Thyroid gland (tissue), 4 donors: ENCODE results near the gene BCL2. TPM values are rescaled to one million over a fixed set of nuclear protein-coding genes. Genes with fewer than 3 reads are reported as not detected.

Source experiments
- DNase-seq, 2 donors: peaks; one replicate each; pipeline ENCODE4 v3.0.0-alpha.2; 2019
- H3K27ac ChIP-seq, 3 donors: fragments of 200-600 bp; sonication (generic); 1 replicate in 2 of 3; 2 replicates in 1 of 3; pipeline ENCODE4 v1.5.1; 2016 to 2019; ENCODE audit warnings: mild to moderate bottlenecking in 1 of 3, moderate library complexity in 1 of 3
- H3K27me3 ChIP-seq: fragments of 200-600 bp; sonication (generic); one replicate; pipeline ENCODE4 v1.5.1; 2019
- H3K36me3 ChIP-seq, 2 donors: fragments of 200-600 bp; sonication (generic); one replicate each; pipeline ENCODE4 v1.5.1; 2016 to 2019
- H3K4me1 ChIP-seq, 2 donors: fragments of 200-600 bp; sonication (generic); one replicate each; pipeline ENCODE4 v1.5.1; 2017 to 2019
- H3K4me3 ChIP-seq, 3 donors: fragments of 200-600 bp; sonication (generic); replicated peaks in 1 of 3; 1 replicate in 2 of 3; 2 replicates in 1 of 3; pipeline ENCODE4 v1.5.1; 2016; ENCODE audit warnings: mild to moderate bottlenecking in 1 of 3
- H3K9me3 ChIP-seq: fragments of 200-600 bp; sonication (generic); one replicate; pipeline ENCODE4 v1.5.1; 2017
- POLR2A ChIP-seq, 2 donors: fragments of 450-650 bp; IDR thresholded peaks; one replicate each; pipeline ENCODE4 v1.6.1; 2017; ENCODE audit warnings: antibody characterized with exemption in 2 of 2, mild to moderate bottlenecking in 2 of 2, moderate library complexity in 1 of 2
- WGBS, 2 donors: methylation state at CpG; one replicate each; pipeline ENCODE4 v1.1.5; 2017; 5-methylcytosine and 5-hydroxymethylcytosine counted together
- intact Hi-C: fragments of 100-400 bp; cut with DNase I; formaldehyde crosslinking; loops from one replicate; pipeline ENCODE4 v1.15.1; 2023
- small RNA-seq: library from RNA; depleted of rRNA; stranded (forward); fragments of <200 nt; gene quantifications from one replicate; pipeline ENCODE3, GENCODE V24; 2016
- total RNA-seq, 4 donors: library from RNA; depleted of rRNA; stranded (reverse); fragments of >200 nt; gene quantifications; one replicate each; pipeline ENCODE4 v1.2.3, GENCODE V29; 2016
- TF ChIP-seq, protein P1 (sequence below), 6 experiments: fragments of 200-600 bp in 3 of 6; fragments of 450-650 bp in 3 of 6; sonication (generic) in 3 of 6; IDR thresholded peaks; one replicate each; pipeline ENCODE4 v1.5.1; 2016 to 2019; ENCODE audit warnings: antibody characterized with exemption in 6 of 6, mild to moderate bottlenecking in 2 of 6, inconsistent platforms in 1 of 6, moderate library complexity in 1 of 6

BCL2 gene
- total RNA-seq, 4 donors from 2014 or later = 108 to 163 (median 115) TPM

DNA sequence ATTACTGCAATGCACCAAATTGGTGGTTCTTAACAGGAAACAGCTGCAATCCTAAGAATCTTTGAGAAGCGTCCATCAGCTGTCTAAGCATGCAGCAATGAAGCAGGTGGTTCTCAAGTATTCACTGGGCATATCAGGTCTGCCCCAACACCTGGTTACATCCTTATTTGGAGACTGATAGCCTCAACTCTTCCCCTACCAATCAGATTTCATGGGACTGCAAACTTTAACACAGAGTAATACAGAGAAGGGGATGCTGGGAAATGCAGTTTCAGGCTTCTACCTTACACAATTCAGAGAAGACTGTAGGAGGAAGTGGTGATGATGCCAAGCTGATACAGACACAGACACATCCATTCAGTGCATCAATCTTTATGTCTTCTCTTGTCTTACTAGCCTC is 240.5 kb downstream of the BCL2 start:
- WGBS, 2 donors = 70 to 76% methylated on average over 1 of the region's 1 CpG
- TF ChIP-seq, protein P1, sequence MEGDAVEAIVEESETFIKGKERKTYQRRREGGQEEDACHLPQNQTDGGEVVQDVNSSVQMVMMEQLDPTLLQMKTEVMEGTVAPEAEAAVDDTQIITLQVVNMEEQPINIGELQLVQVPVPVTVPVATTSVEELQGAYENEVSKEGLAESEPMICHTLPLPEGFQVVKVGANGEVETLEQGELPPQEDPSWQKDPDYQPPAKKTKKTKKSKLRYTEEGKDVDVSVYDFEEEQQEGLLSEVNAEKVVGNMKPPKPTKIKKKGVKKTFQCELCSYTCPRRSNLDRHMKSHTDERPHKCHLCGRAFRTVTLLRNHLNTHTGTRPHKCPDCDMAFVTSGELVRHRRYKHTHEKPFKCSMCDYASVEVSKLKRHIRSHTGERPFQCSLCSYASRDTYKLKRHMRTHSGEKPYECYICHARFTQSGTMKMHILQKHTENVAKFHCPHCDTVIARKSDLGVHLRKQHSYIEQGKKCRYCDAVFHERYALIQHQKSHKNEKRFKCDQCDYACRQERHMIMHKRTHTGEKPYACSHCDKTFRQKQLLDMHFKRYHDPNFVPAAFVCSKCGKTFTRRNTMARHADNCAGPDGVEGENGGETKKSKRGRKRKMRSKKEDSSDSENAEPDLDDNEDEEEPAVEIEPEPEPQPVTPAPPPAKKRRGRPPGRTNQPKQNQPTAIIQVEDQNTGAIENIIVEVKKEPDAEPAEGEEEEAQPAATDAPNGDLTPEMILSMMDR (IDR thresholded peaks at IDR 0.05) = no peak
- TF ChIP-seq POLR2A (IDR thresholded peaks at IDR 0.05) = no peak
- peaks cover 0 to 3% of the 10 kb centered on the region in 2 donors for H3K4me1 ChIP-seq
- H3K4me3 ChIP-seq = no peak overlapping the region
- H3K9me3 ChIP-seq = no peaks in the 10 kb centered on the region
- no peak for DNase-seq
- intact Hi-C loops = no loop called here
- H3K36me3 ChIP-seq = no peaks in the 10 kb centered on the region
- H3K27me3 ChIP-seq = no peaks in the 10 kb centered on the region
- H3K27ac ChIP-seq = no peak overlapping the region

DNA sequence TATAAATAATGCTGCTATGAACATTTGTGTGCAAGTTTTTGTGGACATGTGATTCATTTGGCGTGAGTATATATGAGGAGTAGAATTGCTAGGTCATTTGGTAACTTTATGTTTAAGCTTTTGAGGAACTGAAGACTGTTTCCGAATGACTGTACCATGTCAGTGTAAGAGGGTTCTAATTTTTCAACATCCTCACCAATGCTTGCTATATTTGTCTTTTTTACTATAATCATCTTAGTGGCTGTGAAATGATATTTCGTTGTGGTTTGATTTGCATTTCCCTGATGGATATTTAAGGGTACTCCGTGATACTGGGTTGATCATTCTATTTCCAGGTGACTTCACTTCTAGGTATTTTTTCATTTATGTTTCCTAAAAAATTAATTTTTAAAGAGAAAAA is 241.1 kb downstream of the BCL2 start:
- no peak for TF ChIP-seq POLR2A (IDR thresholded peaks at IDR 0.05)
- TF ChIP-seq, protein P1 (IDR thresholded peaks at IDR 0.05) = no peak
- no peak overlapping the region for H3K4me3 ChIP-seq
- H3K27me3 ChIP-seq = no peaks in the 10 kb centered on the region
- no peaks in the 10 kb centered on the region for H3K9me3 ChIP-seq
- WGBS, 2 donors = 82 to 92% methylated on average over 4 of the region's 4 CpGs
- intact Hi-C loops = no loop called here
- DNase-seq = no peak
- H3K36me3 ChIP-seq = no peaks in the 10 kb centered on the region
- no peak overlapping the region for H3K27ac ChIP-seq
- H3K4me1 ChIP-seq = peaks cover 0 to 3% of the 10 kb centered on the region in 2 donors

GRCh38 chr18:63074981-63075404 is 244.6 kb downstream of the BCL2 start:
- WGBS, 2 donors = 1 to 7% methylated on average over 19 of the region's 19 CpGs
- H3K4me3 ChIP-seq = peak overlapping the region in 2 of 3 donors; percentile 18 to 47
- peak overlapping the region; percentile 75 to 87 (median 83) for H3K27ac ChIP-seq
- intact Hi-C loops = no loop called here
- H3K27me3 ChIP-seq = no peaks in the 10 kb centered on the region
- peak in 1 of 2 donors; percentile 37 for TF ChIP-seq POLR2A (IDR thresholded peaks at IDR 0.05)
- TF ChIP-seq, protein P1 (IDR thresholded peaks at IDR 0.05) = no peak
- H3K9me3 ChIP-seq = no peaks in the 10 kb centered on the region
- H3K36me3 ChIP-seq = no peaks in the 10 kb centered on the region
- peak; percentile 76 to 84 for DNase-seq
- H3K4me1 ChIP-seq = peaks cover 0 to 3% of the 10 kb centered on the region in 2 donors

- Histone ChIP-seq H3K4me1 (peaks cover 0 to 3% of the 10 kb centered on the region in 2 donors), H3K27ac (no peak overlapping the region), H3K36me3 (no peaks in the 10 kb centered on the region), H3K4me3 (no peak overlapping the region), H3K27me3 (no peaks in the 10 kb centered on the region), H3K9me3 (no peaks in the 10 kb centered on the region)
- WGBS, 2 donors = 86 to 95% methylated on average over 2 of the region's 2 CpGs
- no peak for TF ChIP-seq POLR2A (IDR thresholded peaks at IDR 0.05)
- TF ChIP-seq, protein P1 (IDR thresholded peaks at IDR 0.05) = no peak
- intact Hi-C loops = no loop called here
- DNase-seq = no peak
Measured at GRCh38 chr18:63073481-63073880, 246.1 kb downstream of the BCL2 start.

Small RNAs within 50 kb of the gene (small RNA-seq; reads per million reads assigned to genes)
- not detected for gene AC022726.1

Other genes starting within 250 kb of the BCL2 start
- gene KDSR, start 47.4 kb upstream of the BCL2 start, total RNA-seq = 10 to 100 TPM; 30.7 to 85.7 (median 46.8) TPM
- 10 to 100 TPM; 36.0 to 50.5 (median 40.9) TPM for gene VPS4B, start 102.7 kb upstream of the BCL2 start, total RNA-seq
- not detected for gene SERPINB5, start 157.2 kb upstream of the BCL2 start, total RNA-seq
- gene SERPINB12, start 222.6 kb upstream of the BCL2 start, total RNA-seq = not detected